ENCODE data around the gene AUTS2.
"Not testable (repeated sequence)": the region's sequence is repeated elsewhere in the genome, so short reads cannot be mapped to it uniquely, and the experiment has no call there.

AUTS2 gene

GRCh38 chr7:70343519-70343918, 745.2 kb downstream of the AUTS2 start:
- DNase-seq, result no peak

- no peak for DNase-seq
Observed at GRCh38 chr7:70344726-70345125, 746.5 kb downstream of the AUTS2 start.

- DNase-seq, result no peak
Observed at GRCh38 chr7:70346844-70347462, 748.7 kb downstream of the AUTS2 start.

GRCh38 chr7:70347463-70348254, 749.4 kb downstream of the AUTS2 start:
- no peak for DNase-seq

- DNase-seq, result no peak
Observed at GRCh38 chr7:70349031-70349430, 750.8 kb downstream of the AUTS2 start.

- DNase-seq, result no peak
Observed at GRCh38 chr7:70349819-70350218, 751.5 kb downstream of the AUTS2 start.

GRCh38 chr7:70352088-70352487, 753.8 kb downstream of the AUTS2 start:
- DNase-seq, result no peak

- DNase-seq, result no peak
Observed at GRCh38 chr7:70352906-70353305, 754.6 kb downstream of the AUTS2 start.

GRCh38 chr7:70353330-70353945, 755.2 kb downstream of the AUTS2 start:
- no peak for DNase-seq

GRCh38 chr7:70353946-70354335, 755.7 kb downstream of the AUTS2 start:
- DNase-seq, result no peak

GRCh38 chr7:70354409-70355169, 756.3 kb downstream of the AUTS2 start:
- peak; percentile 31 for DNase-seq

- DNase-seq, result no peak
Observed at GRCh38 chr7:70355198-70356020, 757.1 kb downstream of the AUTS2 start.

GRCh38 chr7:70356085-70356786, 758.0 kb downstream of the AUTS2 start:
- no peak for DNase-seq

- no peak for DNase-seq
Observed at GRCh38 chr7:70356787-70357328, 758.6 kb downstream of the AUTS2 start.

GRCh38 chr7:70360557-70360956, 762.3 kb downstream of the AUTS2 start:
- no peak for DNase-seq

GRCh38 chr7:70361821-70362220, 763.5 kb downstream of the AUTS2 start:
- DNase-seq, result no peak

- not testable (repeated sequence) for DNase-seq
Observed at GRCh38 chr7:70364393-70364792, 766.1 kb downstream of the AUTS2 start.

- DNase-seq, result no peak
Observed at GRCh38 chr7:70371652-70372051, 773.4 kb downstream of the AUTS2 start.

- no peak for DNase-seq
Observed at GRCh38 chr7:70372768-70373515, 774.7 kb downstream of the AUTS2 start.

GRCh38 chr7:70374772-70375533, 776.7 kb downstream of the AUTS2 start:
- DNase-seq, result no peak

Data from suppressor macrophage treated with lipopolysaccharide for 4 hours (primary cell).